ENCODE measurements around the gene ANK2.
"Not testable (repeated sequence)": the region's sequence is repeated elsewhere in the genome, so short reads cannot be mapped to it uniquely, and the experiment has no call there.

- not testable (repeated sequence) for TF ChIP-seq CTCF (IDR thresholded peaks at IDR 0.05; ENCODE audit: insufficient read depth, low read length); POLR2AphosphoS5 (IDR thresholded peaks at IDR 0.05; ENCODE audit: low read depth); REST (IDR thresholded peaks at IDR 0.05; ENCODE audit: insufficient replicate concordance, low read depth); SPI1 (IDR thresholded peaks at IDR 0.05; ENCODE audit: borderline replicate concordance, low read depth)
Measured at GRCh38 chr4:113186220-113186619, 136.8 kb downstream of the ANK2 start.
